HCT116 (cell line): ENCODE results near the gene CCDC88C. TPM values are rescaled to one million over a fixed set of nuclear protein-coding genes. Genes with fewer than 3 reads are reported as not detected.

Experiments used
- ATAC-seq: fragments of 200-7000 bp; cut with Tn5 transposase; 2 replicates; pipeline ENCODE4 v1.9.1; 2020; ENCODE audit warnings: mild to moderate bottlenecking, moderate library complexity
- BruUV-seq: library from RNA; stranded (reverse); fragments of 400-500 nt; replicated peaks from 2 replicates; lab custom pipeline; 2021; lab: Mats Ljungman, UMichigan
- CTCF ChIA-PET: fragments of 300-600 bp; sonication (Branson Sonifier 250); formaldehyde crosslinking; loops from one replicate; lab custom pipeline; 2021; ENCODE audit warnings: antibody characterized with exemption; lab: Charles Lee
- POLR2A ChIA-PET: fragments of 300-600, 350-600 bp; sonication (Branson Sonifier 250); formaldehyde crosslinking; loops from one replicate; lab custom pipeline; 2021; ENCODE audit warnings: antibody characterized with exemption; lab: Charles Lee
- RAD21 ChIA-PET, 2 experiments: fragments of 300-600 bp; sonication (Branson Sonifier 250); formaldehyde crosslinking; loops; one replicate each; lab custom pipeline; 2023; ENCODE audit warnings: low total read pairs in 2 of 2; ENCODE audit not compliant: uncharacterized antibody in 2 of 2, unreplicated experiment in 2 of 2, low non-redundant PET in 1 of 2; lab: Charles Lee
- DNase-seq: peaks from one replicate; pipeline ENCODE4 v3.0.0-alpha.2; 2010; ENCODE audit warnings: low read depth, low spot score
- H2AFZ ChIP-seq: fragments of 200-600 bp; shearing (Covaris generic), sonication (generic); 2 replicates; pipeline ENCODE4 v1.6.1; 2017; ENCODE audit warnings: low read depth, mixed run types, mixed read lengths, antibody characterized with exemption, low read length; ENCODE audit not compliant: poor library complexity, severe bottlenecking
- H3K27ac ChIP-seq: 2 replicates; pipeline ENCODE4 v1.5.1; 2012; ENCODE audit warnings: low read depth, low read length
- H3K27me3 ChIP-seq: fragments of 200-600 bp; sonication (generic); 2 replicates; pipeline ENCODE4 v1.6.1; 2016; ENCODE audit warnings: mixed run types, low read length, mixed read lengths; ENCODE audit not compliant: insufficient read depth
- H3K36me3 ChIP-seq, 2 experiments: fragments of 200-500 bp in 1 of 2; fragments of 200-600 bp in 1 of 2; sonication (Bioruptor generic) in 1 of 2; sonication (generic) in 1 of 2; 2 replicates each; pipeline versions ENCODE4 v1.5.1 to v1.6.1; 2014 to 2016; ENCODE audit warnings: low read length in 2 of 2, inconsistent platforms in 1 of 2, mixed read lengths in 1 of 2, mixed run types in 1 of 2; ENCODE audit not compliant: insufficient read depth in 2 of 2, control insufficient read depth in 1 of 2
- H3K4me1 ChIP-seq, 2 experiments: fragments of 200-600 bp in 1 of 2; sonication (generic) in 1 of 2; 2 replicates each; pipeline versions ENCODE4 v1.5.1 to v1.6.1; 2012 to 2017; ENCODE audit warnings: low read length in 2 of 2, inconsistent platforms in 1 of 2, mild to moderate bottlenecking in 1 of 2, mixed read lengths in 1 of 2, mixed run types in 1 of 2, moderate library complexity in 1 of 2; ENCODE audit not compliant: insufficient read depth in 2 of 2, control insufficient read depth in 1 of 2
- H3K4me2 ChIP-seq: fragments of 200-600 bp; sonication (generic); 2 replicates; pipeline ENCODE4 v1.6.1; 2017; ENCODE audit warnings: mixed run types, low read length, mixed read lengths
- H3K4me3 ChIP-seq, 2 experiments: fragments of 200-600 bp in 1 of 2; sonication (generic) in 1 of 2; replicated peaks in 1 of 2; 2 replicates each; pipeline ENCODE4 v1.5.1; 2011 to 2016; ENCODE audit warnings: low read length in 2 of 2, control low read depth in 1 of 2, low read depth in 1 of 2, mild to moderate bottlenecking in 1 of 2, mixed read lengths in 1 of 2, mixed run types in 1 of 2
- H3K79me2 ChIP-seq: fragments of 200-600 bp; sonication (generic); 2 replicates; pipeline ENCODE4 v1.6.1; 2017; ENCODE audit warnings: mild to moderate bottlenecking, mixed run types, low read length, moderate library complexity, mixed read lengths; ENCODE audit not compliant: insufficient read depth
- H3K9ac ChIP-seq: fragments of 200-600 bp; sonication (generic); 2 replicates; pipeline ENCODE4 v1.6.1; 2016; ENCODE audit warnings: low read length, mixed read lengths
- H3K9me2 ChIP-seq: fragments of 200-600 bp; sonication (generic), shearing (Covaris generic); 2 replicates; pipeline ENCODE4 v1.6.1; 2017; ENCODE audit warnings: mixed run types, mild to moderate bottlenecking, moderate library complexity; ENCODE audit not compliant: insufficient read depth
- H3K9me3 ChIP-seq, 2 experiments: fragments of 200-500 bp in 1 of 2; fragments of 200-600 bp in 1 of 2; sonication (Bioruptor generic) in 1 of 2; sonication (generic) in 1 of 2; 2 replicates each; pipeline ENCODE4 v1.6.1; 2014 to 2017; ENCODE audit warnings: low read length in 2 of 2, mixed read lengths in 2 of 2, inconsistent platforms in 1 of 2, low read depth in 1 of 2, mild to moderate bottlenecking in 1 of 2, mixed run types in 1 of 2, moderate library complexity in 1 of 2; ENCODE audit not compliant: control insufficient read depth in 1 of 2, insufficient read depth in 1 of 2
- H4K20me1 ChIP-seq: fragments of 200-600 bp; sonication (generic), shearing (Covaris generic); 2 replicates; pipeline ENCODE4 v1.6.1; 2017; ENCODE audit warnings: mixed run types, mild to moderate bottlenecking, moderate library complexity; ENCODE audit not compliant: insufficient read depth
- ATF3 ChIP-seq: IDR thresholded peaks from 2 replicates; pipeline ENCODE4 v1.6.1; 2012
- CEBPB ChIP-seq: IDR thresholded peaks from 2 replicates; pipeline ENCODE4 v1.6.1; 2012; ENCODE audit warnings: low read depth
- ELF1 ChIP-seq: IDR thresholded peaks from 2 replicates; pipeline ENCODE4 v1.6.1; 2012; ENCODE audit warnings: low read depth, borderline replicate concordance
- EZH2 ChIP-seq: fragments of 200-600 bp; sonication (generic); IDR thresholded peaks from 2 replicates; pipeline ENCODE4 v1.6.1; 2017; ENCODE audit warnings: antibody characterized with exemption, mixed run types
- FOSL1 ChIP-seq: IDR thresholded peaks from 2 replicates; pipeline ENCODE4 v1.6.1; 2012; ENCODE audit warnings: low read depth
- JUND ChIP-seq: IDR thresholded peaks from 2 replicates; pipeline ENCODE4 v1.6.1; 2012
- MAX ChIP-seq: IDR thresholded peaks from 2 replicates; pipeline ENCODE4 v1.6.1; 2012
- REST ChIP-seq: IDR thresholded peaks from 2 replicates; pipeline ENCODE4 v1.6.1; 2012; ENCODE audit warnings: low read depth
- SP1 ChIP-seq: IDR thresholded peaks from 2 replicates; pipeline ENCODE4 v1.6.1; 2012; ENCODE audit warnings: low read depth
- YY1 ChIP-seq: IDR thresholded peaks from 2 replicates; pipeline ENCODE4 v1.6.1; 2011; ENCODE audit warnings: low read length, low read depth, moderate library complexity, mild to moderate bottlenecking; ENCODE audit not compliant: insufficient replicate concordance; ENCODE audit errors: extremely low read depth
- ZBTB33 ChIP-seq: IDR thresholded peaks from 2 replicates; pipeline ENCODE4 v1.6.1; 2011; ENCODE audit warnings: mild to moderate bottlenecking, low read length, moderate library complexity; ENCODE audit not compliant: insufficient replicate concordance; ENCODE audit errors: extremely low read depth
- ZFX ChIP-seq: fragments of 450-650 bp; IDR thresholded peaks from 2 replicates; pipeline ENCODE4 v1.6.1; 2017
- ZNF274 ChIP-seq: fragments of 200-500 bp; sonication (Bioruptor generic); IDR thresholded peaks from 2 replicates; pipeline ENCODE4 v1.6.1; 2014; ENCODE audit warnings: mild to moderate bottlenecking, low read depth, low read length, inconsistent platforms
- intact Hi-C: fragments of 100-400 bp; cut with micrococcal nuclease; formaldehyde crosslinking; loops from 2 replicates; pipeline ENCODE4 v1.10.0; 2022
- total RNA-seq: library from RNA; stranded (reverse); gene quantifications from one replicate; pipeline ENCODE4 v1.2.1, GENCODE V29; 2021; ENCODE audit not compliant: unreplicated experiment

CCDC88C gene
- total RNA-seq, 1 experiment from 2014 or later = 20.8 TPM

GRCh38 chr14:91311284-91311662 is 106.3 kb downstream of the CCDC88C start:
- CTCF ChIA-PET = no interaction called here
- peak; percentile 63 for ATAC-seq
- no peak overlapping the region for H3K4me3 ChIP-seq

More at GRCh38 chr14:91311284-91311662, 106.3 kb downstream of the CCDC88C start:
- intact Hi-C loops = no loop called here
- Histone ChIP-seq H3K36me3 (peaks cover 8 to 13% of the 10 kb centered on the region in 2 experiments; a peak in 3 of 4 replicates), H3K4me1 (peaks cover 0 to 8% of the 10 kb centered on the region in 2 experiments; a peak in 2 of 4 replicates), H3K79me2 (no peaks in the 10 kb centered on the region), H3K27ac (no peak overlapping the region), H3K9me2 (no peaks in the 10 kb centered on the region), H3K27me3 (no peaks in the 10 kb centered on the region), H3K9ac (no peak overlapping the region), H2AFZ (no peak overlapping the region), H3K4me2 (peak overlapping the region; percentile 21), H3K9me3 (no peaks in the 10 kb centered on the region), H4K20me1 (no peaks in the 10 kb centered on the region)
- BruUV-seq = no TSS peak
- ChIA-PET RAD21 (no interaction called here), POLR2A (no interaction called here)
- no peak for TF ChIP-seq JUND
- no peak for TF ChIP-seq YY1
- no peak for TF ChIP-seq MAX
- no peak for TF ChIP-seq ELF1
- TF ChIP-seq REST = no peak
- TF ChIP-seq ZNF274 = no peak
- no peak for TF ChIP-seq ZBTB33
- TF ChIP-seq ATF3 = no peak
- TF ChIP-seq ZFX = no peak
- TF ChIP-seq SP1 = no peak
- no peak for TF ChIP-seq EZH2
- TF ChIP-seq CEBPB = no peak
- no peak for TF ChIP-seq FOSL1
- DNase-seq = no peak
